Measurements from ENCODE around the gene FAM117A. TPM values are rescaled to one million over a fixed set of nuclear protein-coding genes. Genes with fewer than 3 reads are reported as not detected.

FAM117A gene
- total RNA-seq, 2 experiments from 2014 or later: 19.7 to 23.0 TPM

GRCh38 chr17:49795372-49795771 is 31.4 kb upstream of the FAM117A start:
- no peaks in the 10 kb centered on the region for H3K27me3 Mint-ChIP-seq
- intact Hi-C loops (cut with micrococcal nuclease): no loop called here
- no peak overlapping the region for H3K4me3 Mint-ChIP-seq
- ChIA-PET POLR2A (no interaction called here), CTCF (interaction anchor here (0.8 to 1.3 kb wide), 2 partner anchors 87 to 201 kb away, joined by 5 read pairs; partner anchors contain the start of gene SLC35B1)
- DNase-seq (peak; percentile 36), ATAC-seq (peak; percentile 70)
- peak overlapping the region; percentile 56 for H3K27ac Mint-ChIP-seq
- no peaks in the 10 kb centered on the region for H3K9me3 Mint-ChIP-seq
- peaks cover 70% of the 10 kb centered on the region for H3K36me3 Mint-ChIP-seq (ENCODE audit: low read depth)
- TF ChIP-seq CTCF (IDR thresholded peaks at IDR 0.05): no peak
- H3K4me1 Mint-ChIP-seq (ENCODE audit: low read depth): peaks cover 67% of the 10 kb centered on the region

- POLR2A ChIA-PET: interaction anchor here (0.6 to 1.2 kb wide), 3 partner anchors 11 to 59 kb away, joined by 3 to 5 read pairs (median 4); partner anchors contain the start of gene FAM117A
Observed at GRCh38 chr17:49793309-49793708, 29.4 kb upstream of the FAM117A start.

GRCh38 chr17:49789243-49789578 is 25.3 kb upstream of the FAM117A start:
- CTCF ChIA-PET: interaction anchor here (0.9 to 4.1 kb wide), 4 partner anchors 25 to 233 kb away, joined by 3 to 26 read pairs (median 6); partner anchors contain the start of genes FAM117A and SLC35B1
- intact Hi-C loops (cut with micrococcal nuclease): loop anchor here (2.0 to 10.0 kb wide), 2 partner anchors 80 to 214 kb away; partner anchors contain the start of gene NXPH3
- H3K4me1 Mint-ChIP-seq (ENCODE audit: low read depth): peaks cover 54% of the 10 kb centered on the region

More at GRCh38 chr17:49793309-49793708, 29.4 kb upstream of the FAM117A start:
- TF ChIP-seq CTCF (IDR thresholded peaks at IDR 0.05): no peak
- Mint-ChIP-seq H3K9me3 (no peaks in the 10 kb centered on the region), H3K4me3 (no peak overlapping the region), H3K27me3 (no peaks in the 10 kb centered on the region), H3K36me3 (ENCODE audit: low read depth) (peaks cover 65% of the 10 kb centered on the region), H3K4me1 (ENCODE audit: low read depth) (peaks cover 70% of the 10 kb centered on the region), H3K27ac (peak overlapping the region; percentile 25)
- no peak for DNase-seq
- CTCF ChIA-PET: interaction anchor here (1.0 to 1.3 kb wide), 4 partner anchors 15 to 236 kb away, joined by 3 to 5 read pairs (median 3); no protein-coding TSS in a partner anchor
- ATAC-seq: no peak
- intact Hi-C loops (cut with micrococcal nuclease): no loop called here

GRCh38 chr17:49788478-49789242 is 24.7 kb upstream of the FAM117A start, which contains the start of gene KAT7:
Gene KAT7, plus strand, starts transcription at chr17:49788681. Its CDS starts 154 bp downstream, at chr17:49788835.
- CTCF ChIA-PET: interaction anchor here (0.5 to 4.1 kb wide), 8 partner anchors 25 to 221 kb away, joined by 3 to 26 read pairs (median 5); partner anchors contain the start of genes FAM117A and SLC35B1

More at GRCh38 chr17:49789243-49789578, 25.3 kb upstream of the FAM117A start:
- peak overlapping the region; percentile 94 for H3K4me3 Mint-ChIP-seq
- no peak for TF ChIP-seq CTCF (IDR thresholded peaks at IDR 0.05)
- no peak for ATAC-seq
- peak overlapping the region; percentile 99 for H3K27ac Mint-ChIP-seq
- peaks cover 43% of the 10 kb centered on the region for H3K36me3 Mint-ChIP-seq (ENCODE audit: low read depth)
- H3K9me3 Mint-ChIP-seq: no peaks in the 10 kb centered on the region
- no peak for DNase-seq
- POLR2A ChIA-PET: interaction anchor here (1.3 to 3.3 kb wide), 5 partner anchors 8 to 81 kb away, joined by 3 to 19 read pairs (median 14); partner anchors contain the start of gene SLC35B1
- H3K27me3 Mint-ChIP-seq: no peaks in the 10 kb centered on the region

More at GRCh38 chr17:49788478-49789242, 24.7 kb upstream of the FAM117A start, which contains the start of gene KAT7:
- intact Hi-C loops (cut with micrococcal nuclease): loop anchor here (2.0 to 10.0 kb wide), 2 partner anchors 80 to 214 kb away; partner anchors contain the start of gene NXPH3
- POLR2A ChIA-PET: interaction anchor here (0.7 to 3.3 kb wide), 18 partner anchors 8 to 90 kb away, joined by 3 to 19 read pairs (median 4); partner anchors contain the start of genes FAM117A and SLC35B1
- peaks cover 50% of the 10 kb centered on the region for H3K4me1 Mint-ChIP-seq (ENCODE audit: low read depth)
- no peak for TF ChIP-seq CTCF (IDR thresholded peaks at IDR 0.05)
- H3K4me3 Mint-ChIP-seq: peak within 1 kb of the TSS; percentile 94
- DNase-seq (peak; percentile 99), ATAC-seq (peak; percentile 90)
- H3K36me3 Mint-ChIP-seq (ENCODE audit: low read depth): peaks cover 39% of the 10 kb centered on the region
- no peaks in the 10 kb centered on the region for H3K9me3 Mint-ChIP-seq
- no peaks in the 10 kb centered on the region for H3K27me3 Mint-ChIP-seq
- H3K27ac Mint-ChIP-seq: peak within 1 kb of the TSS; percentile 99
